Lung microvascular endothelial cell (primary cell): Measurements from ENCODE around the gene STK11. TPM values are rescaled to one million over a fixed set of nuclear protein-coding genes. Genes with fewer than 3 reads are reported as not detected.

Source experiments
- DNase-seq, 2 donors: peaks; one replicate each; pipeline versions ENCODE4 v3.0.0 to v3.0.0-alpha.2; 2010; ENCODE audit warnings: low read depth in 2 of 2
- total RNA-seq: library from RNA; depleted of rRNA; stranded (reverse); fragments of >200 nt; gene quantifications from 2 replicates; pipeline ENCODE4 v1.2.1, GENCODE V29; 2014

Gene STK11
- total RNA-seq, 1 donor from 2014 or later: 70.4 TPM

DNA sequence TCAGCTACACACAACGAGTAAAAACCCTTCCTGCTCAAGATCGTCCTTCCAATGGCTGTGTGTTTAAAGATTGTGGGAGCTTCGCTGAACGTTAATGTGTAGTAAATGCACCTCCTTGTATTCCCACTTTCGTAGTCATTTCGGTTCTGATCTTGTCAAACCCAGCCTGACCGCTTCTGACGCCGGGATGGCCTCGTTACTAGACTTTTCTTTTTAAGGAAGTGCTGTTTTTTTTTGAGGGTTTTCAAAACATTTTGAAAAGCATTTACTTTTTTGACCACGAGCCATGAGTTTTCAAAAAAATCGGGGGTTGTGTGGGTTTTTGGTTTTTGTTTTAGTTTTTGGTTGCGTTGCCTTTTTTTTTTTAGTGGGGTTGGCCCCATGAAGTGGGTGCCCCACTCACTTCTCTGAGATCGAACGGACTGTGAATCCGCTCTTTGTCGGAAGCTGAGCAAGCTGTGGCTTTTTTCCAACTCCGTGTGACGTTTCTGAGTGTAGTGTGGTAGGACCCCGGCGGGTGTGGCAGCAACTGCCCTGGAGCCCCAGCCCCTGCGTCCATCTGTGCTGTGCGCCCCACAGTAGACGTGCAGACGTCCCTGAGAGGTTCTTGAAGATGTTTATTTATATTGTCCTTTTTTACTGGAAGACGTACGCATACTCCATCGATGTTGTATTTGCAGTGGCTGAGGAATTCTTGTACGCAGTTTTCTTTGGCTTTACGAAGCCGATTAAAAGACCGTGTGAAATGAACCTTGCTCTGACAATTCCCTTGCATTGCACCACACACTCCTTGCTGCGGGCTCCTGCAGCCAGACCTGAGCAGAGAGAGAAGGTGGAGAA is 67.1 kb downstream of the STK11 start:
- DNase-seq: no peak

- DNase-seq: no peak
Observed at GRCh38 chr19:1273263-1274041, 67.9 kb downstream of the STK11 start.

DNA sequence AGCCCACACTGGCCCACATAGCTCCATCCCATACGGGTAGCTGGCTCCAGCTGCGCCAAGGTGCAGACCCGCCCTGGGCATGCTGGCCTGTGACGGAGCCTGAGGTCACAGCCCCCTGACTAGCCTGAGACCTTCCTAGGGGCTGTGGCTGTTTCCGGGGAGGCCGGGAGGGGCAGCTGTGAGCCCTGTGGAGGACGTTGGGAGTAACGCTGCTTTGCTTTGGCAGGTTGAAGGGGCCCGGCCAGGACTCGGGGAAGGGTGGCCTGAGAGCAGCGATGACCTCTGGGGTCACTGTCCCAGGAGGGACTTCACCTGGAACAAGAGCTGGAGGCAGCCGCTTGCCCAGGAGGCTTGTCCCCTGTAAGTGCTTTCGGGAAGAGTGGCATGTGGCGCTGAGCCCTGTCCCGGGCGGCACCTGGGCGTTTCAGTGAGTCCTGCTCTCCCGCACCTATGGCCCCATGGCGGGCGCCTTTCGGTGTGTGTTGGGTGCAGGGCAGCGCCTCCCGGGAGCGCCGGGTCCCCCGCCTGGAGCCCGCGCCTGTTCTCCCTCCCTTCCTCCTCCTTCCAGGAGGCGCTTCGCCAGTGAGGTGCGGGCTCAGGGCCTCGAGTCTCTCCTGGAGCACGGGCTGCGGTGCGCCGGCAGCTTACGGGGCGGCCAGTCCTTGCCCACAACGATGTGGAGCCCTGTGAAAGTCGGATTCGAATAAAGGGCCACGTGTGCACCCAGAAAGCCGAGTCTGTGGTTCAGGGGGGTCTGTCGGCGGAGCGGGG is 68.7 kb downstream of the STK11 start:
- no peak for DNase-seq

GRCh38 chr19:1274852-1275259 is 69.3 kb downstream of the STK11 start:
- no peak for DNase-seq

GRCh38 chr19:1275260-1275975 is 69.8 kb downstream of the STK11 start, which contains the start of gene FAM174C:
TSS of gene FAM174C (plus strand) at chr19:1275530. CDS start at chr19:1275550, 20 bp downstream.
- DNase-seq: peak; percentile 98

- DNase-seq: no peak
Observed at GRCh38 chr19:1275976-1276627, 70.5 kb downstream of the STK11 start.

- DNase-seq: peak in 1 of 2 donors; percentile 43
Observed at GRCh38 chr19:1276628-1277022, 71.0 kb downstream of the STK11 start.

DNA sequence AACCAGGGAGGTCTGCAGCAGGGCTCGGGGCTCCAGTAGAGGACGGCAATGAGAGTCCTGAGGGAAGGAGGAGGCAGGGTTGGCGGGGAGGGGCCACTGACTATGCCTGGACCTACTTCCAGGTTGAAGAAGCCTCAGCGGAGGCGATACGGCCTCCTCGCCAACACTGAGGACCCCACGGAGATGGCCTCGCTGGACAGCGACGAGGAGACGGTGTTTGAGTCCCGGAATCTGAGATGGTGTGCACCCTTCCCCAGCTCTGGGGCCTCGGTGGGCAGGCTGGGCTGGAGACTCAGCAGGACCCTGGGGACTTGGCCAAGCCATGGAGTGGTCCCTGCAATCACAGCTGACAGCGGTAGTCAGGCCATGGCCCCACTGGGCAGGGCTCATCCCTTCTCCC is 71.5 kb downstream of the STK11 start:
- no peak for DNase-seq

Other genes starting within 250 kb of the STK11 start
- 74.4 and 88.5 TPM in 2 replicates for gene WDR18, start 221.4 kb upstream of the STK11 start, total RNA-seq
- gene GRIN3B, start 205.4 kb upstream of the STK11 start, total RNA-seq: under 0.01 and 0.44 TPM in 2 replicates
- gene TMEM259, start 184.7 kb upstream of the STK11 start, total RNA-seq: 29.4 and 43.8 TPM in 2 replicates
- gene RNU6-2, start 184.3 kb upstream of the STK11 start, total RNA-seq: not detected in 2 replicates
- 59.1 and 83.9 TPM in 2 replicates for gene CNN2, start 179.2 kb upstream of the STK11 start, total RNA-seq
- 3.1 and 3.4 TPM in 2 replicates for gene ABCA7, start 165.7 kb upstream of the STK11 start, total RNA-seq
- gene ARHGAP45, start 138.6 kb upstream of the STK11 start, total RNA-seq: 17.7 and 19.6 TPM in 2 replicates
- gene POLR2E, start 110.4 kb upstream of the STK11 start, total RNA-seq: 50.4 and 63.4 TPM in 2 replicates
- gene GPX4, start 101.8 kb upstream of the STK11 start, total RNA-seq: 415 and 423 TPM in 2 replicates
- 14.8 and 28.2 TPM in 2 replicates for gene SBNO2, start 31.5 kb upstream of the STK11 start, total RNA-seq
- gene CBARP, start 32.2 kb downstream of the STK11 start, total RNA-seq: 0.65 and 1.2 TPM in 2 replicates
- 15.7 and 16.3 TPM in 2 replicates for gene ATP5F1D, start 36.0 kb downstream of the STK11 start, total RNA-seq
- gene MIDN, start 42.8 kb downstream of the STK11 start, total RNA-seq: 3.2 and 5.4 TPM in 2 replicates
- gene CIRBP, start 63.6 kb downstream of the STK11 start, total RNA-seq: 95.4 and 115 TPM in 2 replicates
- 16.9 and 17.0 TPM in 2 replicates for gene FAM174C, start 69.8 kb downstream of the STK11 start, total RNA-seq
- under 0.01 TPM in 1 of 2 replicates, not detected in the other for gene EFNA2, start 80.1 kb downstream of the STK11 start, total RNA-seq
- 64.9 and 110 TPM in 2 replicates for gene NDUFS7, start 178.1 kb downstream of the STK11 start, total RNA-seq
- 8.3 and 12.6 TPM in 2 replicates for gene GAMT, start 195.8 kb downstream of the STK11 start, total RNA-seq
- 46.4 and 48.4 TPM in 2 replicates for gene DAZAP1, start 201.8 kb downstream of the STK11 start, total RNA-seq
- 338 and 383 TPM in 2 replicates for gene RPS15, start 232.6 kb downstream of the STK11 start, total RNA-seq
- gene APC2, start 244.3 kb downstream of the STK11 start, total RNA-seq: under 0.01 TPM in 2 replicates